ENCODE data around the gene ZNRF3. TPM values are rescaled to one million over a fixed set of nuclear protein-coding genes. Genes with fewer than 3 reads are reported as not detected.

Gene ZNRF3
- total and polyA plus RNA-seq, 4 donors = 3.5 to 10.2 (median 6.9) TPM

DNA sequence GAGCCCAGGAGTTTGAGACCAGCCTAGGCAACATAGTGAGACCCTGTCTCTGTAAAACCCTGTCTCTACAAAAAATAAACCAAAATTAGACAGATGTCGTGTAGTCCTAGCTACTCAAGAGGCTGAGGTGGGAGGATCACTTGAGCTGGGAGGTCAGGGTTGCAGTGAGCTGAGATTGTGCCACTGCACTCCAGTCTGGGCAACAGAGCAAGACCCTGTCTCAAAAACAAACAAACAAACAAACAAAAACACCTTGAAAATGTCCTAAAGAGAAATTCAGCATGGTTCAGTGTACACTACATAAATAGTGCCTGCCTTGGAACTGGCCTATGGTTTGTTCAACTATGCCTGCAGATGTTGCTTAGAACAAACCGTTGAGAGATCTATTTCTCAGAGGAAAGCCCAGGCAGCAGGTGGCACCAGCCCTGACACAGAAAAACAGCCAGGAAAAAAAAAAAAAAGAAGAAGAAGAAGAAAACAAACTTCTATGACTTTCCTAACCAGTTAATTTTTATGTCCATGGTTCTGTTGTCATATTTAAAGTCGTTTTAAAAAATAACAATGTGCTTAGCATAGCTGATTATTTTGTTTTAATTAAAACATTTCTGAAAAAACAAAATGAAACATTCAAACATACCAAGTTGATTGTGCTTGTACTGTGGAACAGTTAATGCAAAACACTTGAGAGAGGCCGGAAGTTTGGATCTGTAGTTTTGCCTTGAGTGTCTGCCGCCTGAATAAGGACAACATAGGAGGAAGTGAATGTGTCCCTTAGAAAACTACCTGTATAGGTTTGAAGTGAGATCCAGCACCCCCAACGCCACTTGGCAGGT lies 194.9 kb downstream of the ZNRF3 start:
- Histone ChIP-seq H3K36me3 (ENCODE audit: control insufficient read depth in 4 of 4, insufficient read depth in 4 of 4, low read length in 4 of 4) (no peaks in the 10 kb centered on the region), H3K9ac (ENCODE audit: insufficient read depth in 1 of 2, low read length in 2 of 2) (no peak overlapping the region), H3K4me3 (no peak overlapping the region), H3K9me3 (ENCODE audit: control insufficient read depth in 4 of 4, insufficient read depth in 3 of 4, low read length in 3 of 4) (no peaks in the 10 kb centered on the region), H3K4me1 (ENCODE audit: control insufficient read depth in 5 of 5, insufficient read depth in 5 of 5, low read length in 5 of 5) (peaks cover 1 to 67% (median 30%) of the 10 kb centered on the region in 5 donors), H3K27me3 (ENCODE audit: control insufficient read depth in 3 of 3, insufficient read depth in 3 of 3, low read length in 2 of 3) (no peaks in the 10 kb centered on the region), H3K27ac (ENCODE audit: low read depth in 1 of 2, low read length in 1 of 2) (peak overlapping the region in 1 of 2 donors; percentile 52)
- DNase-seq (no peak), ATAC-seq (ENCODE audit: insufficient read depth, low FRiP score) (no peak)
- TF ChIP-seq, protein P1, sequence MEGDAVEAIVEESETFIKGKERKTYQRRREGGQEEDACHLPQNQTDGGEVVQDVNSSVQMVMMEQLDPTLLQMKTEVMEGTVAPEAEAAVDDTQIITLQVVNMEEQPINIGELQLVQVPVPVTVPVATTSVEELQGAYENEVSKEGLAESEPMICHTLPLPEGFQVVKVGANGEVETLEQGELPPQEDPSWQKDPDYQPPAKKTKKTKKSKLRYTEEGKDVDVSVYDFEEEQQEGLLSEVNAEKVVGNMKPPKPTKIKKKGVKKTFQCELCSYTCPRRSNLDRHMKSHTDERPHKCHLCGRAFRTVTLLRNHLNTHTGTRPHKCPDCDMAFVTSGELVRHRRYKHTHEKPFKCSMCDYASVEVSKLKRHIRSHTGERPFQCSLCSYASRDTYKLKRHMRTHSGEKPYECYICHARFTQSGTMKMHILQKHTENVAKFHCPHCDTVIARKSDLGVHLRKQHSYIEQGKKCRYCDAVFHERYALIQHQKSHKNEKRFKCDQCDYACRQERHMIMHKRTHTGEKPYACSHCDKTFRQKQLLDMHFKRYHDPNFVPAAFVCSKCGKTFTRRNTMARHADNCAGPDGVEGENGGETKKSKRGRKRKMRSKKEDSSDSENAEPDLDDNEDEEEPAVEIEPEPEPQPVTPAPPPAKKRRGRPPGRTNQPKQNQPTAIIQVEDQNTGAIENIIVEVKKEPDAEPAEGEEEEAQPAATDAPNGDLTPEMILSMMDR (IDR thresholded peaks at IDR 0.05; ENCODE audit: control extremely low read depth, extremely low read depth) = no peak
- 63 to 76% methylated on average over 6 of the region's 6 CpGs for WGBS, 2 donors

GRCh38 chr22:29078869-29079207 lies 195.5 kb downstream of the ZNRF3 start:
- DNase-seq (no peak), ATAC-seq (ENCODE audit: insufficient read depth, low FRiP score) (no peak)
- Histone ChIP-seq H3K9ac (ENCODE audit: insufficient read depth in 1 of 2, low read length in 2 of 2) (no peak overlapping the region), H3K9me3 (ENCODE audit: control insufficient read depth in 4 of 4, insufficient read depth in 3 of 4, low read length in 3 of 4) (no peaks in the 10 kb centered on the region), H3K4me1 (ENCODE audit: control insufficient read depth in 5 of 5, insufficient read depth in 5 of 5, low read length in 5 of 5) (peaks cover 1 to 70% (median 30%) of the 10 kb centered on the region in 5 donors), H3K27me3 (ENCODE audit: control insufficient read depth in 3 of 3, insufficient read depth in 3 of 3, low read length in 2 of 3) (no peaks in the 10 kb centered on the region), H3K27ac (ENCODE audit: low read depth in 1 of 2, low read length in 1 of 2) (peak overlapping the region in 1 of 2 donors; percentile 52), H3K36me3 (ENCODE audit: control insufficient read depth in 4 of 4, insufficient read depth in 4 of 4, low read length in 4 of 4) (no peaks in the 10 kb centered on the region), H3K4me3 (no peak overlapping the region)
- 72 to 83% methylated on average over 6 of the region's 6 CpGs for WGBS, 2 donors
- TF ChIP-seq, protein P1 (IDR thresholded peaks at IDR 0.05; ENCODE audit: control extremely low read depth, extremely low read depth) = no peak

GRCh38 chr22:29079218-29079901 lies 196.0 kb downstream of the ZNRF3 start:
- peak overlapping the region in 1 of 2 donors; percentile 1 for H3K9ac ChIP-seq (ENCODE audit: insufficient read depth in 1 of 2, low read length in 2 of 2)
- H3K9me3 ChIP-seq (ENCODE audit: control insufficient read depth in 4 of 4, insufficient read depth in 3 of 4, low read length in 3 of 4) = no peaks in the 10 kb centered on the region
- H3K36me3 ChIP-seq (ENCODE audit: control insufficient read depth in 4 of 4, insufficient read depth in 4 of 4, low read length in 4 of 4) = no peaks in the 10 kb centered on the region
- ATAC-seq (ENCODE audit: insufficient read depth, low FRiP score) (no peak), DNase-seq (no peak)
- peaks cover 1 to 71% (median 30%) of the 10 kb centered on the region in 5 donors for H3K4me1 ChIP-seq (ENCODE audit: control insufficient read depth in 5 of 5, insufficient read depth in 5 of 5, low read length in 5 of 5)
- H3K27ac ChIP-seq (ENCODE audit: low read depth in 1 of 2, low read length in 1 of 2) = no peak overlapping the region
- no peaks in the 10 kb centered on the region for H3K27me3 ChIP-seq (ENCODE audit: control insufficient read depth in 3 of 3, insufficient read depth in 3 of 3, low read length in 2 of 3)
- TF ChIP-seq, protein P1 (IDR thresholded peaks at IDR 0.05; ENCODE audit: control extremely low read depth, extremely low read depth) = no peak
- WGBS, 2 donors = 65 to 69% methylated on average over 8 of the region's 8 CpGs
- H3K4me3 ChIP-seq = no peak overlapping the region

All from lung (tissue), 12 donors.